Skeletal muscle cell (primary cell): Measurements from ENCODE around the gene FRG2C.
A peak's percentile ranks its signal among the peaks of the same experiment; 100 is the strongest.
"Not testable (repeated sequence)": the region's sequence is repeated elsewhere in the genome, so short reads cannot be mapped to it uniquely, and the experiment has no call there.

Experiments
- DNase-seq: peaks from one replicate; pipeline ENCODE4 v3.0.0-alpha.2; 2010; ENCODE audit warnings: low read depth
- H3K4me3 ChIP-seq: 2 replicates; pipeline ENCODE4 v1.5.1; 2011; ENCODE audit warnings: low read depth, mild to moderate bottlenecking, control low read depth, low read length, moderate library complexity

FRG2C gene

DNA sequence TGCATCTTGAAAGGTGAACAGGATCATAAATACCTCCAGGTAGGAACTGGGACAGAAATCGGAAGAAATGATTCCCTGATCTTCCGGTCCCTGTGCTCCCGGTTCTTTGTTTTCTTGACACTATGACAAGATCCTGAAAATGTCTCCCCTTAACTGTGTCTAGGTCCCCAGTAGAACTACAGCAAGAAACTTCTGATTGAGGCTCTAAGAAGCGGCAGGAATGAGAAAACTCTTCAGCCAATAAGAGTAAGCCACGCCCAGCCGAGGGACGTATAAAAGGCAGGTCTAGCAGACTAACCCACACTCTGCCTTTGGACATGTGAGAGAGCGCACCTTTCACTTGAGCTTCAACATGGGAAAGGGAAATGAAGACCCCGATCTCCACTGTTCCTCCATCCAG, at the start of gene FRG2C:
TSS of gene FRG2C (plus strand) at position 301 of the 400 bp plus-strand sequence. CDS start at position 353, 52 bp downstream.
- not testable (repeated sequence) for DNase-seq

DNA sequence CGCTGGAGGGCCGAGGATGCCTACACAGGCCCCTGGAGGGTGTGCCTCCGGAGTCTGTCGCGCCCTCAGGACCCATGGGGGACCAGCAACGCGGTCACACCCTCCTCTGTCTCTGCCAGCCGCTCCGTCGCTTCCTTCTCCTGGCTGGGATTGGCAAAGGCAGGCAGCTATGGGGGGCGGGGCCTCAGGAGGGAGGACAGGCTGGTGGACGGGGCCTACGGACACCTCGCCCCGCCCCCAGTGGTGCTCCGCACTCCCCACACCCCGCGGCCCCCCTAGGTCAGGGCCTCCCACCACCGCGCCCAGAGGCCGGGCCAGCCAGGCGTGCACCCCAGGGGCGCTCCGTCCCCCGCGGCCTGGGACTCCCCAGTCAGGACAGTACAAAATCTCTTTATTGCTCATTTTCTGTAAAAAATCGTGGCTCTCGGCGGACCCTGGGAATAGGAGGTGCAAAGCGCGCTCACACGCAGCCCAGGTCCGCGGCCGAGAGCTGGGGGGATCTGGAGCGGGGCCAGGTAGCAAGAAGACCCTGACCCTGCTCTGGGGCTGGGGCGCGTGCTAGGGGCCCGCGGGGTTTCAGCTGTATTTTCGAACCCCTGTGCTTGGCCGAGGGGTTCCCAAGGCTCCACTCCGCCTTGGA, 45.3 kb upstream of the FRG2C start:
- DNase-seq: not testable (repeated sequence)
- peak overlapping the region; percentile 34 for H3K4me3 ChIP-seq

More for the DNA sequence above, at the start of gene FRG2C:
- not testable (repeated sequence) for H3K4me3 ChIP-seq

- DNase-seq: not testable (repeated sequence)
- peak overlapping the region; percentile 34 for H3K4me3 ChIP-seq
These were observed 44.6 kb upstream of the FRG2C start for GRCh38 chr3:75619481-75620031.

- DNase-seq, H3K4me3 ChIP-seq: not testable (repeated sequence)
These were observed 42.4 kb upstream of the FRG2C start for GRCh38 chr3:75621772-75622171.

DNA sequence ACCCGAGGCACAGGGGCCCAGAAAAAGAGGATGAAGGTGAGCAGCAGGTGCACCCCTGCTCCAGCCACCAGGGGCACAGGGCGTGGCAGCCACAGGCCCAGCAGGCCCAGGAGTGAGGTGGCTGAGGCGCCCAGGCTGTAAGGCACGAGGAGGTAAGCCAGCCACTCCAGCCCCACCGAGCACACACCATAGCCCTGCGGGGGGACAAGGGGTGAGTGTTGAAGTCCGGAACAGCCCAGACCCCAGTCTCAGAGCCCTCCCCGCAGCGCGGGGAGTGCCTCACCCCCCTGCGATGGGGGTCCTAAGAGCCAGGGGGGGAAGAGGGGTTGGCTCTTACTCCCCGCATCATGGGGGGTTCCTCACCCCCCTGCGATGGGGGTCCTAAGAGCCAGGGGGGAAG, 40.5 kb upstream of the FRG2C start:
- DNase-seq, H3K4me3 ChIP-seq: not testable (repeated sequence)

DNA sequence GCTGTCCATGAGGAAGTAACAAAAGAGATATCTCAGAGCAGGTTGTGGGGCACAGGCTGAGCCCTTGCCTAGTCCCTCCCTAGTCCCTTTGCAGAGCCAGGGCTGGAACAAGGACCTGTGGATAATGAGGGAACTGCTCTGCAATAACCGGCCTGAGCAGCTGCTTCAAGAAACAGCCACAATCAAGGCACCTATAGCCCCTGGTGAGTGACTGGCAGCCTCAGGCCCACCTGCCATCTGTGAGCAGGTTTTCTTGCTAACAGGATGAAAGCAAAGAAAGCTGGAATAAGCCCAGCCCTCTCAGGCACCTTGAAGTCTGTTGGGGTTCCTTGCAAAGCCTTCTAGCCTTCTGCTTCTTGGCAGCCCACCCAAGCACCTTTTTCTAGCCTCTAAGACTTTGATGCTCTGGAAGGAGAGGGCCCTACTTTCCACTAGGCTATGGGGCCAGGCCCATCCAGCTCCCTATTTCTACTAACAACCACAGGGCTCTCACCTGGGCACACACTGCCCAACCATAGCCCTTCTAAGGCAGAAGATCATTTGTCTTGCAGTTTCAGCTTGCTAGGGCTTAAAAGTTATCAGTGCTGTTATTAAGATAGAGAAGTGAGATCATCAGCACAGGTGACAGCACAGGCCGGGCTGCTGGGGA, 33.1 kb upstream of the FRG2C start:
- not testable (repeated sequence) for DNase-seq, H3K4me3 ChIP-seq

GRCh38 chr3:75631541-75631940, 32.6 kb upstream of the FRG2C start:
- no peak overlapping the region for H3K4me3 ChIP-seq
- DNase-seq: no peak

- not testable (repeated sequence) for DNase-seq, H3K4me3 ChIP-seq
These were observed 25.2 kb upstream of the FRG2C start for GRCh38 chr3:75638947-75639346.

GRCh38 chr3:75641107-75641517, 23.0 kb upstream of the FRG2C start:
- peak; percentile 63 for DNase-seq
- peak overlapping the region; percentile 59 for H3K4me3 ChIP-seq

DNA sequence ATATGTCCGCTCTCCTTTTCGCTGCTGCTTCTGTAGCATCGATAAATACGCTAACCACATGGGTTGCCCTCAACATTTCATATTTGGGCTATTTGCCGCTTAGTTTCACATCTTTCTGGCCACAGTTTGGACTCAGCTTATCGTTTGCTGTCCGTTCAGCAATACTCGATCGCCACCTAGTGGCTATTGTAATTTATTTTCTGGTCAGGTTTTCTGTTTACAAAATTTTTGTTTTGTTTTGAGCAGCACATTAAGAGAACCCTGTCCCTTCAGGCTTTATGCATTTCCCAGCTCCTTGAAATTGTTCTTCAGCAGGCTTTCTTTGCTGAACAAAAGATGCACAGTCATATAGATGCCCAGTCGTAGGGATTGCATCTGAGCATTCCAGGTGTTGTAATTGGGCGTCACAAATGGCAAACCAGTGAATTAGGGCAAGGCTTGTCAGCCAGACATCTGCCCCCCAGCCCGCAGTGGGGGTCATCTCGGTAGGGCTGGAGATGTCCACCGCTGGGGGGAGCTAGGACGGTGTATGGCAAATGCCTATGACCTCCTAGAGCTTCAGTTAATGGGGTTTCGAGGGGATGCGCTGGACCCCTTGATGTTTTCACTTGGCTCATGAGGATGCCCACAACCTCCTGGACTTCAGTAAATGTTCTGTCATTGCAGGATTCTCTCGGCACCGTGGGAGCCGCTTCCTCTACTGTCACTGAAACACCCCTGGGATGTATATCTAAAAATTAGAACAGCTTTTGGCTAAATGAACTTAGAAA, 20.9 kb upstream of the FRG2C start:
- DNase-seq: peak; percentile 7
- peak overlapping the region; percentile 9 for H3K4me3 ChIP-seq

DNA sequence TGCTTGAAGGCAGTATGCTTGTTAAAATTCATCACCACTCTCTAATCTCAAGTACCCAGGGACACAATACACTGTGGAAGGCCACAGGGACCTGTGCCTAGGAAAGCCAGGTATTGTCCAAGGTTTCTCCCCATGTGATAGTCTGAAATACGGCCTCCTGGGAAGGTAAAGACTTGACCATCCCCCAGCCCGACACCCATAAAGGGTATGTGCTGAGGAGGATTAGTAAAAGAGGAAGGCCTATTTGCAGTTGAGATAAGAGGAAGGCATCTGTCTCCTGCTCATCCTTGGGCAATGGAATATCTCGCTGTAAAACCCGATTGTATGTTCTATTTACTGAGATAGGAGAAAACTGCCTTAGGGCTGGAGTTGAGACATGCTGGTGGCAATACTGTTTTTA, 18.6 kb upstream of the FRG2C start:
- not testable (repeated sequence) for H3K4me3 ChIP-seq, DNase-seq

- no peak for DNase-seq
- no peak overlapping the region for H3K4me3 ChIP-seq
These were observed 13.9 kb upstream of the FRG2C start for GRCh38 chr3:75650191-75650590.

DNA sequence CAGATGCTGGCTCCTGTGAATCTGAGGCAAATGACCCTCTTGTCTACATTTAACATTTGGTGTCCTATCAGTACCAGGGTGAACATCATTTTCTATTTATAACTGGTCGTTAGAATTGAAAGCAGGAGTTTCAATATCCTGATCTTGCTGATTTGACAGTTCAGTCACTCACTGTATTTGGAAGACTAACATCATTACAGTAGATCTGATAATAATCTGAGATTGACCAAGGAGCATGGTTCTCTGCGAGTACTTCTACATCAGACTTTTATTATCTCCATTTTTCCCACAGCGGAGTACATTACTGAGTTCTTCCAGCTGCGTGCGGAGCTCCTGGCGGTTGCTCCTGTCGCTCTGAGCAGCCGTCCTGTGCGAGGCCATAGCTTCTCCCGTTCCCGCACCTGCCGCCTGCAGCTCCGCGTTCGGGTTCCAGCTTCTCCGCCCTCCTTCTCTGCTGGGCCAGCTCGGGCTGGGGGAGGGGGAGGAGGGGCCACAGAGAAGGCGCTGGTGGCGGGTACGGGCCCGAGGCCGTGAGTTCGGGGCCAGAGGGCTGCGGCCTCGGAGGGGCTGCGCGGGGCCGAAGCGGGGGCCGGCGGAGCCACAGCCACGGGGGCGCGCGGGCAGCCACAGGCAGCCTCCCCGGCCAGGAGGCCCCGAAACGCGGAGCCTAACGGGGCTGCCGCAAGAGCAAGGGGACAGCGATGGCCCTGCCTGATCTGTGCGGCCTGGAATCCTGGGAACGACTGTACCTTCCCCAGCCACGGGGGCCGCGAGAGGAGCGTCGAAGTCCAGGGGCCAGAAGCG, 8.8 kb upstream of the FRG2C start:
- H3K4me3 ChIP-seq, DNase-seq: not testable (repeated sequence)

- DNase-seq, H3K4me3 ChIP-seq: not testable (repeated sequence)
These were observed 8.2 kb upstream of the FRG2C start for GRCh38 chr3:75655956-75656355.

DNA sequence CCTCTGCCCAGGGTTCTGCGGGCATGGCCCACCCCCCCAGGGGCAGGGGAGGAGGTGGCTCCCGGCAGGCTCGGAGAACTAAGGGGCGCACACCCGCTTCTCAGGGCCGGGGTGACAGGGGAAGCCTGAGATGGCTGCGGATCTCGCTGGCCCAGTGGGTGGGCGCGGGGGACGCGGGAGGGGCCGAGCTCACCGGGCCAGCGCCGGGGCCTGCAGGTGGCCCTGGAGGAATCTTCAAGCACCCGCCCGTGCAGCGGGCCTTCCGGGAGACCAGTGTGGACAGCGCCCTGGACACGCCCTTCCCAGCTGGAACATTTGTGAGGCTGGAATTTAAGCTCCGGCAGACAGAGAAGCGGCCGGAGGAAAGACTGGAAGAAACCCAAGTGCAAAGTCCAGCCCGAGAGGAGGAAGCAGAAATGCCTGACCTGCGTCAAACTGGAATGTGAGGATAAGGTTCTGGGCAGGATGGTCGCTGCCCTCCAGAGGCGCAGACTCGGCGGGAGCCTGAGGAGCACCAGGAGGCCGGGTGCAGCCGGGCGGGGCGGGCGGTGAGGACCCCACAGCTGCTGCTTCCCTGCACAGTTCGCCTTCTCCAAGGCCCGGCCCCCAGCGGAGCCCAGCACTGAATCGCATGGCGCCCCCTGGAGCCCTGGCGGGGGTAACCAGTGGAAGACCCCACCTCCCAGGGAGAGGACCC, 5.6 kb upstream of the FRG2C start:
- DNase-seq: not testable (repeated sequence)
- H3K4me3 ChIP-seq: peak overlapping the region; percentile 42

- peak overlapping the region; percentile 42 for H3K4me3 ChIP-seq
These were observed 5.1 kb upstream of the FRG2C start for GRCh38 chr3:75659108-75659433.

GRCh38 chr3:75665626-75666025, 1.5 kb downstream of the FRG2C start:
- H3K4me3 ChIP-seq, DNase-seq: not testable (repeated sequence)

More at GRCh38 chr3:75659108-75659433, 5.1 kb upstream of the FRG2C start:
- not testable (repeated sequence) for DNase-seq

DNA sequence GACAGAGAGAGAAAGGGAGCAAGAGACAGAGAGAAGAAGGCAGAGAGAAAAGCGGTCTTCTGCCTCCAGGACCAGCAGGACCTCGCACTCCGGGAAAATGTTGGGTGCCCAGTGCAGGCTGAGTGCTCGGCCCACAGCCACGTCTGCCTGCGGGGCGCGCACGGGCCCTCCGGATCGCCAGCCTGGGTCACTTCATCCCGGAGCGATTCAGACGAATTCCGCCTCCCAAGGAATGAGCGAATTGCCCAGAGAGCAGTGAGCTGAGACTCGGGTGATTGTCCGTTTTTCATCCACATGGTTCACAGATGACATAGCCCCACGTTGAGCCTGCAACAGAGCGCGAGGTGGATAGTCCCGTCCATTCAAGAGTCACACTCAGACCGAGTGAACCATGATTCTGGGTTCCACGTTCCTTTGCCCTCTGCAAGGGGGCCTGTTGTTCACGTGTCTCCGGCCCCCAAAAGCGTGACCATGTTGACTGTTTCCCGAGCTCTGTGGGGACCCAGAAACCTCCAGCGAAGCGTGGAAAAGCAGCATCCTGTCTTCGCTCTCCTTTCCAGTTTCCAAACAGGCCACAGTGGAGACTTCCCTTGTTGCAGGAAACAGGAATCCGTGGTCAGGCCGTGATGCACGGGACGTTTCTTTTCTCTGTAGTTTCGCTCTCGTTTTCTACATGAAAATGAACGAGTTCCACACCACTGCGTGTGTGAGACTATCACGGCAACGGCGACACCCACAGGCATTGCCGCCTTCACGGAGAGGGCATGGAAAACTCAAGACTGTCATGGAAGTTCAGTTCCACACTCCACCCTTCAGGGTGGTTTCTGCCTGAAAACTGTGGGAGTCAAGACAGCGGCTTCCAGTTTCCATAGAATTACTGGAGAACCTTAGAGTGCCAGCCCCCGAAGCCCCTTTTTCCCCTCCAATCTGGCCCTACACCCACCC, 3.9 kb downstream of the FRG2C start:
- DNase-seq: not testable (repeated sequence)
- peak overlapping the region; percentile 11 for H3K4me3 ChIP-seq
